Measurements from ENCODE around the gene SLC17A2.
"Not testable (repeated sequence)": the region's sequence is repeated elsewhere in the genome, so short reads cannot be mapped to it uniquely, and the experiment has no call there.

The SLC17A2 gene

DNA sequence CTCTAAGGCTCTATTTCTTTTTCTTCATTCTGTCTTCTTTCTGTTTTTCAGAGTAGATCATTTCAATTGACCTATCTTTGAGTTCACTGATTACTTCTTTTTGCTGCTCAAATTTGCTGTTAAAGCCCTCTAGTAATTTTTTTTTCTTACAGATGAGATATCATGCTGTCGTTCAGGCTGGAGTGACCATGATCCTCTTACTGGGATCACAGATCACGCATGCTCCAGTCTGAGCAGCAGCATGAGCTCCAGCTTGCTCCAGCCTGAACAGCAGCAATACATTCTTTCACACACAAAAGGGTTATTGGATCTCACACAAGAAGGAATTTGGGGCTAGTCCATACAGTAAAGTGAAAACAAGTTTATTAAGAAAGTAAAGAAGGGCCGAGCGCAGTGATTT is 19.8 kb upstream of the SLC17A2 start:
- no peak for DNase-seq

GRCh38 chr6:25949695-25950094 is 19.2 kb upstream of the SLC17A2 start:
- no peak for DNase-seq

GRCh38 chr6:25947492-25947891 is 17.0 kb upstream of the SLC17A2 start:
- not testable (repeated sequence) for DNase-seq

DNA sequence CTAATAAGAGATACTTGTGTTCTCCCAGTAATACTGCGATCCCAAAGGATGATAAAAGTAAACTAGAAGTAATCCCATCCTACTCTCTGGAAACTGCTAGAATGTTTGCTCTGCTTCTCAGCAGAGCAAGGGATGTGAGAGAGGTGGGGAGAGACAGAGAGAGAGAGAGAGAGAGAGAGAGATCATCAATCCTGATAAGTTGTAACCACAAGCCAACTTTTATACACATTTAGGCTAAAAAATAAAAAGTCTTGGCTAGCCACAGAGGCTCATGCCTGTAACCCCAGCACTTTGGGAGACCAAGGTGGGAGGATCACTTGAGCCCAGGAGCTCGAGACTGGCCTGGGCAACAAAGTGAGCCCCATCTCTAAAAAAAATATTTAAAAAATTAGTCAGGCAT is 16.1 kb upstream of the SLC17A2 start:
- no peak for DNase-seq

GRCh38 chr6:25945738-25946137 is 15.2 kb upstream of the SLC17A2 start:
- DNase-seq: not testable (repeated sequence)

- DNase-seq: no peak
Observed at GRCh38 chr6:25944688-25945574, 14.4 kb upstream of the SLC17A2 start.

DNA sequence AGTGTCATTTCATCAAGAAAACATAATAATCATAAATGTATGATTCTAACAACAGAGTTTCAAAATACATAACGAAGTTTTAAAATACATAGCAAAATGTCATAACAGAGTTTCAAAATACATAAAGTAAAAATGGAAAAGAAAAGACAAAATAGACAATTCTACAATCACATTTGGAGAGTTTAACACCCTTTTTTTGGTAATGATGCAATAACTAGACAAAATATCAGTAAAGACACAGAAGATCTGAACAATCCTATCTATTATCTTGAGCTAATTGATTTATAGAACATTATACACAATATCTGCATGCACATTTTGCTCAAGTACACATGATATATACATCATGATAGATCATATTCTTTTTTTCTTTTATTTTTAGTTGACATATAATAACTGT is 13.4 kb upstream of the SLC17A2 start:
- no peak for DNase-seq

DNA sequence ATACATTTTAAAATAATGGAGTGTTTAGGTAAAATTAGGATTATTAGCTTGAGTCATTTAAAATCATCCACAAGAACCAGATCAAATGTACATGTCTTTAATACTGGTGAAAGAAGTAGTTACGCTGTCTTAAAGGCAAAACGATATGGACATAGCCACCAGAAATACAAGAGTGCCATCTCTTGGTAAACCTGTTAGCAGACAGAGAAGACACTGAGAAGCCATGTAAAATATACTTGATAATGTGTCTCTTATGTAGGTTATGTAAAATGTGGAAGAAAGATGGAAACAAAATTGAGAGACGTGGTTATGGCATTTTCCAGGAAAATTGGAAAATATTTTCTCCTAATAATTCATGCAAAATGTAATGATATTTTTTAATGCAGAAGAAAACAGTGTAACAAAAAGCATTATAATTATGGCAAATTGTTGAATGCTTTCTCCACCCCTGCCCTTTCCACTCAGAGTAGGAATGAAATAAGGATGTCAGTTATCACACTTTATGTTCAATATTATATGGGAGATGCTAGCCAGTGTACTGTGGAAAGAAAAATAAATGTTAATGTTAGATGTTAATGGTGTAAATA is 12.2 kb upstream of the SLC17A2 start:
- peak; percentile 26 to 33 for DNase-seq

- DNase-seq: no peak
Observed at GRCh38 chr6:25939593-25939992, 9.1 kb upstream of the SLC17A2 start.

GRCh38 chr6:25935953-25936352 is 5.5 kb upstream of the SLC17A2 start:
- no peak for DNase-seq

- no peak for DNase-seq
Observed at GRCh38 chr6:25934735-25935313, 4.3 kb upstream of the SLC17A2 start.

GRCh38 chr6:25934156-25934555 is 3.7 kb upstream of the SLC17A2 start:
- DNase-seq: no peak

DNA sequence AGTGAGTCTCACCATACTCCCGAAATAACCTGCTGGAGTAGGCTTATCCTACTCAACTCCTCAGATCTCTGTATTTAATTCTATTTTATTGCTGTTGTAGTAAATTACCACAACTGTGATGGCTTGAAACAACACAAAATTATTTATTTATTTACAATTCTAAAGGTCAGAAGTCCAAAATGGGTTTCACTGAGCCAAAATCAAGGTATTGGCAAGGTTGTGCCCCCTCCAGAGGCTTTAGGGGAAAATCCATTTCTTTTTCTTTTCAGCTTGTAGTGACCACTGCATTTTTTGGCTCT is 869 bp upstream of the SLC17A2 start:
- no peak for DNase-seq

- DNase-seq: not testable (repeated sequence)
Observed at GRCh38 chr6:25929785-25930184, 706 bp downstream of the SLC17A2 start.

- DNase-seq: no peak
Observed at GRCh38 chr6:25928562-25929324, 1.7 kb downstream of the SLC17A2 start.

DNA sequence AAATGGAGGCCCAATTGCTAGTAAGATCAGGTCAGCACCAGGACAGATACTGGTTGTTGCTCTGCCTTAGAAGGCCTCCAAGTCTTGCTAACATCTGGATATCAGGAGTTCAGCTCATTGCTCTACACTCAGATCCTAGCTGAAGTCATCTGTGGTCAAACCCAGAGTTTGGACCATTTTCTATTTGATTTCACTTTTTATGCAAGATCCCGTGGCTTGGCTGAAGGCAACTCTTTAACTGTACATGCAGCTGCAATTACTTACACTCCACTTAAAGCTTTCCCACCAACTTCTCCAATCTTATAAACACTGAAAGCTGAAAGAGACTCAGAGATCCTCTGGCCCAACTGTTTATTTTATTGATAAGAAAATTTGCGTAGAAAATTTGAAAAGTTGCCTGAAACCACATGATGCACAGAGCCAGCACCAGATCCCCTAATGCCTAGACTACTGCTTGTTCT is 2.7 kb downstream of the SLC17A2 start:
- no peak for DNase-seq

DNA sequence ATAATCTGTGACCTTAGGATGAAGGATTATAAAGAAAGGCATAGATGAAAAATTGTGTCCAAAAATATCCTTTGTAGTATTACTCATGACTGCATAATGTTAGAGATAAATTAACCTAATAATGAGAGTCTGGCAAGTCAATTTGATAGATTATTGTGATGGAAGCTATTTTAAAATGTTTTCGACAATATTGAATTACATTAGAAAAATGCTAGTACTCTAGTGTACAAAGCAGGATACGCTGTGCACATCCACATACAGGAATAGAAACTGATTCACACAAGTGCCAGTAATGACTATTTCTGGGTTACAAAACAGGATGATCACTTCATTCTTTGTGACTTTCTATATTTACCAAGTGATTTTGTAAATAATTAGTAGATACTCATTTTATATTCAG is 3.3 kb downstream of the SLC17A2 start:
- no peak for DNase-seq

- no peak for DNase-seq
Observed at GRCh38 chr6:25925876-25926275, 4.6 kb downstream of the SLC17A2 start.

GRCh38 chr6:25922301-25922700 is 8.2 kb downstream of the SLC17A2 start:
- DNase-seq: no peak

- DNase-seq: no peak
Observed at GRCh38 chr6:25921525-25922203, 8.8 kb downstream of the SLC17A2 start.

- DNase-seq: no peak
Observed at GRCh38 chr6:25919657-25920056, 10.8 kb downstream of the SLC17A2 start.

DNA sequence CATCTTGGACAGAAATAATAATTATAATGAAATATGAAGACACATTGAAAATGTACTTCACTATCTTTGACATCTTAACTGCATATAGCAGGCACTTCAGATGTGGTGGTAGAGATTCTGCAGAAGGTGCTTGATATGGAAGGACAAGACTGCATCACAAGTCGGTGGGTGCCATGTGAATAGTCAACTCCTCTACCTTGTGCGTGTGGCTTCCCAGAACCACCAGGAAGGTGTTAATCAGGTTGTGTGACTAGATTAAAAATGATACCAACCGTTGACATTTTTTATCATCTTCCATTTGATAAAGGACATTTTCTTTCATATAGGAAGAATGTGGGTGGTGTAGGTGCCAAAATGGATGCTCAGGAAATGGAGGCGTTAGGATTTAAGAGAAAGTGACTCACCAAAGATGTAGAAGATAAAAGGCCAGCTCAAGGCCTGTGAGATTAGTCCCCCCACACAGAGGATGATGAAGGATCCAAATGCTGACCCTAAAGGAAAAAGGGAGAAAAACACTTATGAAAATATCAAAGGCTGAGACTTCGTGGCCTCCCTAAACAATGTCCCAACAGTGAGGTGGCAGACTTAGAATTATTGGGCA is 12.3 kb downstream of the SLC17A2 start:
- no peak for DNase-seq

Data from SHP77 (cell line).